RPMI7951 (cell line): ENCODE results near the gene ABHD1. TPM values are rescaled to one million over a fixed set of nuclear protein-coding genes. Genes with fewer than 3 reads are reported as not detected.
"Not testable (repeated sequence)": the region's sequence is repeated elsewhere in the genome, so short reads cannot be mapped to it uniquely, and the experiment has no call there.

ENCODE experiments used
- DNase-seq: peaks from one replicate; pipeline ENCODE4 v3.0.0-alpha.2; 2012; ENCODE audit warnings: low read depth
- total RNA-seq: library from RNA; depleted of rRNA; stranded (reverse); fragments of >200 nt; shearing (Covaris generic); gene quantifications from 2 replicates; pipeline ENCODE4 v1.2.3, GENCODE V29; 2014; rRNA removed

The ABHD1 gene
- total RNA-seq, 1 experiment from 2014 or later = 0.12 TPM

- DNase-seq = no peak
Observed at GRCh38 chr2:27164960-27165763, 41.5 kb downstream of the ABHD1 start.

- DNase-seq = no peak
Observed at GRCh38 chr2:27170581-27171337, 47.1 kb downstream of the ABHD1 start.

- no peak for DNase-seq
Observed at GRCh38 chr2:27171351-27171848, 47.8 kb downstream of the ABHD1 start.

GRCh38 chr2:27174638-27175037 is 51.0 kb downstream of the ABHD1 start:
- no peak for DNase-seq

GRCh38 chr2:27175330-27175729 is 51.7 kb downstream of the ABHD1 start:
- no peak for DNase-seq

- not testable (repeated sequence) for DNase-seq
Observed at GRCh38 chr2:27175781-27176180, 52.2 kb downstream of the ABHD1 start.

- no peak for DNase-seq
Observed at GRCh38 chr2:27177441-27178351, 54.1 kb downstream of the ABHD1 start.

- DNase-seq = no peak
Observed at GRCh38 chr2:27178469-27178868, 54.9 kb downstream of the ABHD1 start.

GRCh38 chr2:27179344-27180000 is 55.9 kb downstream of the ABHD1 start:
- no peak for DNase-seq

Other genes with a start within 250 kb of the ABHD1 start
- gene MAPRE3, start 153.2 kb upstream of the ABHD1 start, total RNA-seq = 1.6 and 2.2 TPM in 2 replicates
- 69.5 and 99.8 TPM in 2 replicates for gene TMEM214, start 90.8 kb upstream of the ABHD1 start, total RNA-seq
- gene AGBL5, start 72.1 kb upstream of the ABHD1 start, total RNA-seq = 29.1 and 32.3 TPM in 2 replicates
- gene OST4, start 52.2 kb upstream of the ABHD1 start, total RNA-seq = 784 and 843 TPM in 2 replicates
- gene EMILIN1, start 45.2 kb upstream of the ABHD1 start, total RNA-seq = 27.6 and 44.8 TPM in 2 replicates
- 4.1 and 5.8 TPM in 2 replicates for gene KHK, start 37.0 kb upstream of the ABHD1 start, total RNA-seq
- gene CGREF1, start 4.7 kb upstream of the ABHD1 start, total RNA-seq = 5.2 and 5.3 TPM in 2 replicates
- 68.0 and 73.1 TPM in 2 replicates for gene PREB, start 10.8 kb downstream of the ABHD1 start, total RNA-seq
- not detected in 2 replicates for gene PRR30, start 15.6 kb downstream of the ABHD1 start, total RNA-seq
- gene TCF23, start 25.2 kb downstream of the ABHD1 start, total RNA-seq = not detected in 2 replicates
- 294 and 342 TPM in 2 replicates for gene ATRAID, start 88.2 kb downstream of the ABHD1 start, total RNA-seq
- 32.2 and 38.2 TPM in 2 replicates for gene SLC5A6, start 88.5 kb downstream of the ABHD1 start, total RNA-seq
- gene CAD, start 93.6 kb downstream of the ABHD1 start, total RNA-seq = 22.7 and 32.7 TPM in 2 replicates
- not detected in 2 replicates for gene SLC30A3, start 139.2 kb downstream of the ABHD1 start, total RNA-seq
- not detected in 2 replicates for gene DNAJC5G, start 151.6 kb downstream of the ABHD1 start, total RNA-seq
- 0.10 TPM in 1 of 2 replicates, not detected in the other for gene TRIM54, start 158.6 kb downstream of the ABHD1 start, total RNA-seq
- gene UCN, start 184.6 kb downstream of the ABHD1 start, total RNA-seq = 0.48 and 2.1 TPM in 2 replicates
- gene MPV17, start 199.3 kb downstream of the ABHD1 start, total RNA-seq = 99.4 and 124 TPM in 2 replicates
- gene GTF3C2, start 232.9 kb downstream of the ABHD1 start, total RNA-seq = 38.0 and 44.2 TPM in 2 replicates
- 31.8 and 36.1 TPM in 2 replicates for gene EIF2B4, start 246.5 kb downstream of the ABHD1 start, total RNA-seq
- 186 and 191 TPM in 2 replicates for gene SNX17, start 246.8 kb downstream of the ABHD1 start, total RNA-seq